Suppressor macrophage (primary cell): ENCODE results near the gene FHIT.

Experiments
- DNase-seq, 4 experiments: peaks; one replicate each; pipeline ENCODE4 v3.0.0-alpha.2; 2020 to 2022

FHIT gene

DNA sequence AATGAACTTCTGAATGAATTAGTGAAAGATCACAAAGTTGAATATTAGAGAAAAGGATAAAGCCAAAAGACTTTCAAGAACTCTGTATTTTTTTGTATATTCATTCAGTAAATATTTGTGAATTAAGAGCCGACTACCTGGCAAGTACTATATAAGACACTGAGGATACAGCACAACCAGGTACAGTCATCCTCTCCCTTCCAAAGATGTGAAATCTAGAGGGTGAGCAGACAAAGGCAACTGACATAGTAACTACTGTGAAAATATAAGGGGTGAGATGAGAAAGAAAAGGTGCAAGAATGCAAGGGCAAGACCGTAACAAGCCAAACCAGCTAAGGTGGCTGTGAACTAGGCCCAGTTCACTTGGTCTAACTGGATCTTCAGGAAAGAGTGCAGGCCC is 1226.9 kb downstream of the FHIT start:
- no peak for DNase-seq

- DNase-seq, result no peak
Measured at GRCh38 chr3:60023189-60023588, 1228.1 kb downstream of the FHIT start.

- no peak for DNase-seq
Measured at GRCh38 chr3:60017631-60018030, 1233.6 kb downstream of the FHIT start.

- no peak for DNase-seq
Measured at GRCh38 chr3:60015032-60015705, 1236.1 kb downstream of the FHIT start.

- DNase-seq, result no peak
Measured at GRCh38 chr3:60013241-60013640, 1238.0 kb downstream of the FHIT start.

GRCh38 chr3:60011218-60011617 is 1240.0 kb downstream of the FHIT start:
- no peak for DNase-seq

DNA sequence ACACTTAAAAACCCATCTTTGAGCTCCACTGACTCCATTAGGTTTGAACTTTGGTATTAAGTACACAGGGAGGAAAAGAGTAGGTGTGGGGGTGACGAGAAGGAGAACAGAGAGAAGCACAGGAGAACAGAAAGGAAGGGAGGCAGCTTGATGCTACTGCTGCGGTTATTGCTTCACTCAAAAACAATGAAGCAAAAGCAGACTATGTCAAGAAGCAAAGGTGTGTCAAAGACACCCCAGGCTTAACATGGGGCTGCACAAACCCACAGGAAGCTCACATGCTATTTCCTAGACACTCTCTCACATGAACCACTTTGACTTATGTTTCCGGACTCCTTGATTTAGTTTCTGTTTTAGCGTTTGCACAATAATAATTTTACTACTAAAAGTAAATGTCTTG is 1240.5 kb downstream of the FHIT start:
- peak in 2 of 4 experiments; percentile 2 to 11 for DNase-seq

DNA sequence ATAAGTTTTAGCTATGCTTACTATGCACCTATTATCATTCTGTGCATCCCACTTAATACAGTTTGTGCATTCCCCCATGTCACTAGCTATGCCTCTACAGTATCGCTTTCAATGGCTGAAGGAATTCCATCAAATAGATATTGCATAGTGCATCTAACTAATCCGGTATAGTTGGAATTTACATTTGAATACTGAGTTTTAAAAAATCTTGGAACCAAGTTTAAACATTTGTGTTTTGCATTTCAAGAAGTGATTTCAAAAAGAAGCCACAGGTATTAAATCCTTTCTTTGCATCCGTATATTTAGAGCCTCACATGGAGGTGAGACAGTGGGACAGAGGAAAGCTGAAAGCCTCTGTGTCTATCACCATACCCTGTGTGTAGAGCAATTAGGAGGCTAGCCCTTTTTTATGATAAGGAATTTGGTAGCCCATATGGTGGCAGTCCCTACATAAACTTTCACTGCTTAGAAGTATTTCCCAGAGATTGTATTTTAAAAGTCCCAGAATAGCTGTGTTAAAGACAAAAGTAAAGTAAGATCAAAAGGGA is 1241.2 kb downstream of the FHIT start:
- no peak for DNase-seq

GRCh38 chr3:60001369-60001768 is 1249.9 kb downstream of the FHIT start:
- DNase-seq, result no peak

- no peak for DNase-seq
Measured at GRCh38 chr3:60000311-60001105, 1250.7 kb downstream of the FHIT start.

- DNase-seq, result no peak
Measured at GRCh38 chr3:59998058-59998457, 1253.2 kb downstream of the FHIT start.

DNA sequence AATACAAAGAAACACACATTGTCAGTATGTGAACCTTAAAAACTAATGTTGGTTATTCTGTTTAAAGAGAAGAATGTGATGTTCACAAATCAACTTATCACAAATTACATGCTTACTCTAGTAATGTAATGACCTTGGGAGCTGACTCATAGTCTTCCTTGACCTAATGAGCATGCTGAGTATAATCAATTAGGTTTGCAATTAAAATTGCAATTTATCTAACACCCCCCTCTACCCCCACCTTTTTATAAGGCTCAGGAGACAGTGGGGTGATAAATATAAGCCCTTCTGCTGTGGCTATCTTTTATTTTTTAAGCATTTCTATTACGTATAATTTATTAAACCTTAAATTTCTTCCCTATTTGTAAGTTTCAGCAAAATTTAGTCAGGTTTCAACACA is 1253.7 kb downstream of the FHIT start:
- DNase-seq, result no peak

- DNase-seq, result no peak
Measured at GRCh38 chr3:59996056-59996455, 1255.2 kb downstream of the FHIT start.

DNA sequence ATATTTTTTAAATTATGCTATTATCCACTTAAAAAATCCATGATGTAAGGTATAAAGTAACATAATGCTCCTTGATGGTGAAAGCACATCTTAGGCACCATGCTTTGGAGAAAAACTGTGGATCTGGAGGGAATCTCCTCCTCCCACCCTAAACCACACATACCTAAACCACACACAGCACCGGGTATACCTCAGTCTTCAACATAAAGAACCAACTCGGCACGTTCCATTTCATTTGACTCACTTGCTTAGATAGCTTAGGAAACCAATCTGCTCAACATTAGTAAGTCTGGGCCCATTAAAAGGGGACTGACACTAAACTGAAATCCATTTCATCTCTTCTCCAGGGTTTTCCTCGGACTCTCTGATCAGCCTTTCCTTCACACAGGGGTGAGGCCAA is 1255.7 kb downstream of the FHIT start:
- DNase-seq, result no peak

- no peak for DNase-seq
Measured at GRCh38 chr3:59994732-59995304, 1256.4 kb downstream of the FHIT start.

DNA sequence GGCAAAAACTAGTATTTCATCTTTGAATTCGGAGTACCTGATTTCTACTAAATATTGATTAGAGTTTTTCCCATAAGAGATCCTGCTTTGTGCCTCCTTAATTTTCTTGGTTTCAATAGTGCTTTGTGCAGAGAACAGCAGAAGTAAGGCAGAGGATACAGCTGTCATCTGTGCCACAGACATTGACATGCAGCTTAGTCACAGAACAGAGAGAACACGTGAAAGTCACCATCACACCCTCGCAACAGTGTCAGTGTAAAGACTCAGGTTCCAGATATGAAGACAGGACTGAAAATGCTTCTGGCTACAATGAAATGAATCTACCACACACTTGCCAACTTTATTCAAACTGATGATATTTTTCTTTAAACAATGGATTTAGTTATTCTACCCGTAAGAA is 1258.7 kb downstream of the FHIT start:
- DNase-seq, result peak in 2 of 4 experiments; percentile 3 to 16

GRCh38 chr3:59990915-59991314 is 1260.3 kb downstream of the FHIT start:
- no peak for DNase-seq

DNA sequence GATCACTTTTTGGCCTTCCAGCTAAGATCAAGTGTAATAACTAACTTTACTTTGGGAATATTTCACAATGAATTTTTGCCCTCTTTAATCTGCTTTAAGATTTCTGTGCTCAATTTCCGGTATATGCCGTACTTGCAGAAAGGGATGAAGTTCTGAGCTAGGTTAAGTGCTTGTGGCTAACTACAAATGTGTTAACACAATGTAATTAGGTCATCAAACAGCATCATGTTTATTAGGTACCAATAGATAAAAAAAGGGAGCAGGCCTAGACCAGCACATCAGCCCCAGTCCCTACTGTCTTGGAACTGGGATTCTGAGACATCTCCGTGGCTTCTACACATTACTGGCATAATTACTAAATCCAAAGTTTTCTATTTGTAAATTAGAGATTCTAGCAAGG is 1268.7 kb downstream of the FHIT start:
- no peak for DNase-seq

- DNase-seq, result no peak
Measured at GRCh38 chr3:59981377-59981776, 1269.9 kb downstream of the FHIT start.

GRCh38 chr3:59980576-59980975 is 1270.7 kb downstream of the FHIT start:
- DNase-seq, result no peak

GRCh38 chr3:59979542-59979941 is 1271.7 kb downstream of the FHIT start:
- DNase-seq, result no peak

DNA sequence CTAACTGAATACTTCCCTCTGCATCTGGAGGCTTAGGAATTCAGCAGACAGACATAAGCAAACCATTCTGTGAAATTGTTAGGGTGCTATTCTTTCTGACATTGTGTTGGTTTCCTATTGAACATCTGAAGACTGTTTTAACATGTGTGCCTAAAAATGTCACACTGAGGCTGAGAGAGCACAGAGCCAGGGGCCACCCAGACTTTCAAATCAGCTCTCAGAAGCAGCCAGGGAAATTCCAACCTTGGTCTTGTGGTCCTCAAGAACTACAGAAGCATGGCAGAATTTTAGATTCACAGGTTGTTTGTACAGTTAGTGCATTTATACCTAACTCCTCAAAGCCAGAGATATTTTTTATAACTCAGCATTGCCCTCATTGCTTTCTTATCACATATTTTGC is 1272.3 kb downstream of the FHIT start:
- no peak for DNase-seq

- no peak for DNase-seq
Measured at GRCh38 chr3:59970796-59971195, 1280.5 kb downstream of the FHIT start.

- DNase-seq, result no peak
Measured at GRCh38 chr3:59970376-59970775, 1280.9 kb downstream of the FHIT start.
